ENCODE measurements around the gene BHLHE41. TPM values are rescaled to one million over a fixed set of nuclear protein-coding genes. Genes with fewer than 3 reads are reported as not detected.

The BHLHE41 gene
- total RNA-seq, 1 experiment from 2014 or later, result 4.3 TPM

DNA sequence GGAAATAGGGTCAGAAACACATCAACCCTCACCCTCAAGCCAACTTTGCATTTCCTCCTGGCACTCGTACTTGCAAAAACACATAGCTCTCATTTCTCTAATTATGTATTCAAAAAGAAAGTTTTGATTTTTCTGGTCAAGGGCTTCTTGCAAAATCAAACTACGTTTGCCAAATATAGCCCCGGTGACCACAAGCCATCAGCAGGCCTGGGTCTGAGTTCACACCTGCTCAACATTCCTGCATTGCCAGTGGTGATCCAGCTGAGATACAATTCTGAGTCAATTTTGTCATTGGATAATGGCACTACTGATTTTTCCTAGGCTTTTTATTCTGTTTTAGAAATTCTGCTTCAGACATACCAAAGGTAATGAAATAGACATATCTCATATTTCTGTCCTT, 10.7 kb upstream of the BHLHE41 start:
- no peak for TF ChIP-seq EZH2 (IDR thresholded peaks at IDR 0.05; ENCODE audit: borderline replicate concordance, low read depth, low read length, poor library complexity, severe bottlenecking)
- TF ChIP-seq, protein P1, sequence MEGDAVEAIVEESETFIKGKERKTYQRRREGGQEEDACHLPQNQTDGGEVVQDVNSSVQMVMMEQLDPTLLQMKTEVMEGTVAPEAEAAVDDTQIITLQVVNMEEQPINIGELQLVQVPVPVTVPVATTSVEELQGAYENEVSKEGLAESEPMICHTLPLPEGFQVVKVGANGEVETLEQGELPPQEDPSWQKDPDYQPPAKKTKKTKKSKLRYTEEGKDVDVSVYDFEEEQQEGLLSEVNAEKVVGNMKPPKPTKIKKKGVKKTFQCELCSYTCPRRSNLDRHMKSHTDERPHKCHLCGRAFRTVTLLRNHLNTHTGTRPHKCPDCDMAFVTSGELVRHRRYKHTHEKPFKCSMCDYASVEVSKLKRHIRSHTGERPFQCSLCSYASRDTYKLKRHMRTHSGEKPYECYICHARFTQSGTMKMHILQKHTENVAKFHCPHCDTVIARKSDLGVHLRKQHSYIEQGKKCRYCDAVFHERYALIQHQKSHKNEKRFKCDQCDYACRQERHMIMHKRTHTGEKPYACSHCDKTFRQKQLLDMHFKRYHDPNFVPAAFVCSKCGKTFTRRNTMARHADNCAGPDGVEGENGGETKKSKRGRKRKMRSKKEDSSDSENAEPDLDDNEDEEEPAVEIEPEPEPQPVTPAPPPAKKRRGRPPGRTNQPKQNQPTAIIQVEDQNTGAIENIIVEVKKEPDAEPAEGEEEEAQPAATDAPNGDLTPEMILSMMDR (conservative IDR thresholded peaks at IDR 0.05; ENCODE audit: low read depth, low read length), result no peak
- ChIA-PET CTCF (no interaction called here), POLR2A (ENCODE audit: low non-redundant PET) (no interaction called here)
- no peak for DNase-seq (ENCODE audit: low spot score)
- H3K9me3 ChIP-seq (ENCODE audit: low read depth, low read length, poor library complexity, severe bottlenecking), result no peaks in the 10 kb centered on the region
- intact Hi-C loops (cut with micrococcal nuclease; ENCODE audit: unreplicated experiment), result no loop called here
- no peak overlapping the region for H3K4me3 ChIP-seq (ENCODE audit: low read depth, low read length, poor library complexity, severe bottlenecking)
- peaks cover 5% of the 10 kb centered on the region for H3K27me3 ChIP-seq (replicated peaks; ENCODE audit: insufficient read depth, low read depth, low read length, poor library complexity)
- no peaks in the 10 kb centered on the region for H3K4me1 ChIP-seq (ENCODE audit: insufficient read depth, low read length, poor library complexity, severe bottlenecking)
- H3K27ac ChIP-seq (ENCODE audit: low read depth, low read length, poor library complexity, severe bottlenecking), result no peak overlapping the region
- no TSS peak for BruUV-seq (replicated peaks)
- H3K36me3 ChIP-seq (ENCODE audit: insufficient read depth, low read length, poor library complexity, severe bottlenecking), result no peaks in the 10 kb centered on the region

DNA sequence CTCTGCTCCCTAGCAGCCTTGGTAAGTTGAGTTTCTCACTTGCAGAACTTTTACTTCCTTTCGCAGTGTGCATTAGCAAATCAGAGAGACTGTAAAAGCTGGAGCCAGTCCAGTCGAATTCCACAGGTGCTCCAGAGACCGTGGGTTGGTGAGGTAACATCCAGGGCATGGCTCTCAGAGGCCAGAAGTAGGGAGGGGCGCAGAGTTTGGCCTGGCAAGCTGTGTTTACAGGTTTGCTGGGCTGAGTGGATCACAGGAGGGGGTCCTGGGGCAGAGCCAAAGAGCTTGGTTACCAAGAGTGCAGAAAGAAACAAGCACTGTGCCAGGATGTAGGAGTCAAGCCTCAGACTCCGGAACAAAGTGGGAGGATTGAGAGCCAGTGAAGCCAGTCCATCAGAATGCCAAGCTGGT, 10.2 kb upstream of the BHLHE41 start:
- no TSS peak for BruUV-seq (replicated peaks)
- Histone ChIP-seq H3K4me1 (ENCODE audit: insufficient read depth, low read length, poor library complexity, severe bottlenecking) (no peaks in the 10 kb centered on the region), H3K27me3 (replicated peaks; ENCODE audit: insufficient read depth, low read depth, low read length, poor library complexity) (peaks cover 10% of the 10 kb centered on the region), H3K36me3 (ENCODE audit: insufficient read depth, low read length, poor library complexity, severe bottlenecking) (no peaks in the 10 kb centered on the region), H3K4me3 (ENCODE audit: low read depth, low read length, poor library complexity, severe bottlenecking) (no peak overlapping the region), H3K9me3 (ENCODE audit: low read depth, low read length, poor library complexity, severe bottlenecking) (no peaks in the 10 kb centered on the region), H3K27ac (ENCODE audit: low read depth, low read length, poor library complexity, severe bottlenecking) (no peak overlapping the region)
- intact Hi-C loops (cut with micrococcal nuclease; ENCODE audit: unreplicated experiment), result no loop called here
- peak; percentile 45 for DNase-seq (ENCODE audit: low spot score)
- CTCF ChIA-PET, result no interaction called here
- TF ChIP-seq EZH2 (IDR thresholded peaks at IDR 0.05; ENCODE audit: borderline replicate concordance, low read depth, low read length, poor library complexity, severe bottlenecking), result no peak
- TF ChIP-seq, protein P1 (conservative IDR thresholded peaks at IDR 0.05; ENCODE audit: low read depth, low read length), result no peak
- POLR2A ChIA-PET (ENCODE audit: low non-redundant PET), result no interaction called here

DNA sequence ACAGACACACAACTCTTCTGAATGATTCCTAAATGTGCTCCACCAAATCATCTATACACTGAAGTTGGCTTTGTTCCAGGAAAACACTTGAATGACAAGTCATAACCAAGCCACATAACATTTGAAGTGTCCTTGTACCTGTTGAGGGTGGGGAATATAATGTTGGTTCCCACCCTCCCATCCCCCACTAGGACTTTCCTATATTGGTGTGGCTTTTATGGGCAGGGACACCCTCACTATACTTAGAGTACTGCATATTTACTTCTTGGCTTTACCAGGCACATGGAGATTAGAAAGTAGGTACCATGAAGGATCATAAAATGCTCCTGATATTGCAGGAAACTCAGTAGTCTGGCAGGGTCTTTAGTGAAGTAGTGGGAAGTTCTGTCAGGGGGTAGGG, 9.7 kb upstream of the BHLHE41 start:
- intact Hi-C loops (cut with micrococcal nuclease; ENCODE audit: unreplicated experiment), result no loop called here
- Histone ChIP-seq H3K9me3 (ENCODE audit: low read depth, low read length, poor library complexity, severe bottlenecking) (no peaks in the 10 kb centered on the region), H3K27ac (ENCODE audit: low read depth, low read length, poor library complexity, severe bottlenecking) (no peak overlapping the region), H3K27me3 (replicated peaks; ENCODE audit: insufficient read depth, low read depth, low read length, poor library complexity) (peaks cover 14% of the 10 kb centered on the region), H3K36me3 (ENCODE audit: insufficient read depth, low read length, poor library complexity, severe bottlenecking) (no peaks in the 10 kb centered on the region), H3K4me3 (ENCODE audit: low read depth, low read length, poor library complexity, severe bottlenecking) (no peak overlapping the region), H3K4me1 (ENCODE audit: insufficient read depth, low read length, poor library complexity, severe bottlenecking) (no peaks in the 10 kb centered on the region)
- no TSS peak for BruUV-seq (replicated peaks)
- CTCF ChIA-PET, result no interaction called here
- DNase-seq (ENCODE audit: low spot score), result no peak
- TF ChIP-seq, protein P1 (conservative IDR thresholded peaks at IDR 0.05; ENCODE audit: low read depth, low read length), result no peak
- no peak for TF ChIP-seq EZH2 (IDR thresholded peaks at IDR 0.05; ENCODE audit: borderline replicate concordance, low read depth, low read length, poor library complexity, severe bottlenecking)
- POLR2A ChIA-PET (ENCODE audit: low non-redundant PET), result no interaction called here

Measured in A673 (cell line).